CD4-positive, CD25-positive, alpha-beta regulatory T cell (primary cell): ENCODE measurements around the gene TBC1D22A. TPM values are rescaled to one million over a fixed set of nuclear protein-coding genes. Genes with fewer than 3 reads are reported as not detected.

Experiments used
- ATAC-seq, 2 donors: fragments of 150-1000 bp; cut with Tn5 transposase; one replicate each; pipeline ENCODE4 v1.10.0; 2021; ENCODE audit warnings: low read depth in 2 of 2, moderate number of reproducible peaks in 2 of 2, moderate library complexity in 1 of 2
- DNase-seq, 3 donors: peaks; one replicate each; pipeline versions ENCODE4 v3.0.0 to v3.0.0-alpha.2; 2012 to 2022; ENCODE audit warnings: mixed read lengths in 1 of 3
- H3K27ac ChIP-seq: one replicate; pipeline ENCODE4 v1.7.0; 2013; ENCODE audit warnings: mild to moderate bottlenecking, low read length; ENCODE audit not compliant: insufficient read depth, poor library complexity, severe bottlenecking
- H3K27me3 ChIP-seq: one replicate; pipeline ENCODE4 v1.7.0; 2013; ENCODE audit warnings: low read length; ENCODE audit not compliant: control insufficient read depth, insufficient read depth
- H3K36me3 ChIP-seq: one replicate; pipeline ENCODE4 v1.7.0; 2013; ENCODE audit warnings: mild to moderate bottlenecking, low read length, moderate library complexity; ENCODE audit not compliant: control insufficient read depth, insufficient read depth
- H3K4me1 ChIP-seq: 2 replicates; pipeline ENCODE4 v1.7.0; 2013; ENCODE audit warnings: mild to moderate bottlenecking, low read length; ENCODE audit not compliant: insufficient read depth, control insufficient read depth, poor library complexity, severe bottlenecking
- H3K4me3 ChIP-seq: one replicate; pipeline ENCODE4 v1.7.0; 2013; ENCODE audit warnings: low read depth, mild to moderate bottlenecking, low read length, moderate library complexity
- H3K9me3 ChIP-seq, 2 experiments: 1 replicate in 1 of 2; 2 replicates in 1 of 2; pipeline ENCODE4 v1.7.0; 2013; ENCODE audit warnings: low read length in 2 of 2, mild to moderate bottlenecking in 1 of 2, moderate library complexity in 1 of 2; ENCODE audit not compliant: control insufficient read depth in 2 of 2
- H3K27ac Mint-ChIP-seq, 3 donors: one replicate each; pipeline ENCODE4 v1.8.0; 2020 to 2022; ENCODE audit warnings: mild to moderate bottlenecking in 3 of 3, mixed read lengths in 3 of 3, moderate library complexity in 2 of 3
- H3K27me3 Mint-ChIP-seq: one replicate; pipeline ENCODE4 v1.8.0; 2022; ENCODE audit warnings: mild to moderate bottlenecking, mixed read lengths
- H3K36me3 Mint-ChIP-seq: one replicate; pipeline ENCODE4 v1.8.0; 2020; ENCODE audit warnings: mixed read lengths
- H3K4me1 Mint-ChIP-seq, 4 donors: one replicate each; pipeline ENCODE4 v1.8.0; 2020 to 2022; ENCODE audit warnings: mixed read lengths in 4 of 4, mild to moderate bottlenecking in 1 of 4
- H3K4me3 Mint-ChIP-seq, 4 donors: one replicate each; pipeline ENCODE4 v1.8.0; 2020 to 2022; ENCODE audit warnings: mild to moderate bottlenecking in 4 of 4, mixed read lengths in 4 of 4, moderate library complexity in 3 of 4
- H3K9me3 Mint-ChIP-seq, 7 donors: one replicate each; pipeline ENCODE4 v1.8.0; 2020 to 2022; ENCODE audit warnings: mixed read lengths in 7 of 7, mild to moderate bottlenecking in 3 of 7, moderate library complexity in 2 of 7
- polyA plus RNA-seq, 4 donors: library from polyadenylated mRNA; unstranded; fragments of 300-500 nt; fragmentation: Illumina TruSeq; gene quantifications; one replicate each; pipeline ENCODE4 v1.2.3, GENCODE V29; 2021
- total RNA-seq: library from RNA; stranded (reverse); gene quantifications from one replicate; pipeline ENCODE4 v1.2.3, GENCODE V29; 2022

The TBC1D22A gene
- total and polyA plus RNA-seq, 5 donors from 2014 or later = 19.8 to 42.5 (median 24.3) TPM

DNA sequence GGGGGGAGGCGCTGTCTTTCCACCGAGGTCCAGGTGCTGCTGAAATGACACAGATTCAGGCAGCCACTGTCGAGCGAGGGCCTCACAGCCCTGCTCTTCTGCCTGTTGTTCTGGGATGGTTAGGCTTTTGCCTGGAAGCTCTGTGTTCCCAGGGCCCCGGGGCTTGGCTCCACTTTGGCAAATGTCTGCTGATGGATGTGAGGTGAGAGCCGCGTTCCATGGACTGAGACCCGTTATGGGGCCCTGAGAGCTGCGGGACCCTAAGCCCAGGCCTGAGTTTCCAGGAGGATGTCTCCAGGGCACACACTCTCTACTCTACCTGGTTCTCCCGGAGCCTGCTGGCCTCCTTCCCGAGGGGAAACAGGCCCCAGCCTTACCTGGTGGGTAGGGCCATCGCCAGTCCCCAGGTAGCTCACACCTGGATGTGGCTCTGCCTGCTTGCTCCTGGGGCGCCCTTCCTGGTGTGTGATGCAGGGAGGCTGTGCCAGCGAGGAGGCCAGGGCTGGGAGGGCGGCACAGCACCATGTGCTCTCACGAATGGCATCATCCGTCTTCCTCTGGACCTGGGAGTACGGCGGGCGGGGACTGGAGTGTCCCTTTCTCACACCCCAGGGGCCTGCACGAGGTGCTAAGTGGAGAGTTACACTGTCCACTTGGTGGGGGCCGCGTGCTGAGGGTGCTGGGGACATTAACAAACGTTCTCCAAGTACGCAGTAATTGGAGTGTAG is 435.5 kb downstream of the TBC1D22A start:
- Mint-ChIP-seq H3K4me3 (no peak overlapping the region), H3K36me3 (no peaks in the 10 kb centered on the region), H3K9me3 (no peaks in the 10 kb centered on the region)

DNA sequence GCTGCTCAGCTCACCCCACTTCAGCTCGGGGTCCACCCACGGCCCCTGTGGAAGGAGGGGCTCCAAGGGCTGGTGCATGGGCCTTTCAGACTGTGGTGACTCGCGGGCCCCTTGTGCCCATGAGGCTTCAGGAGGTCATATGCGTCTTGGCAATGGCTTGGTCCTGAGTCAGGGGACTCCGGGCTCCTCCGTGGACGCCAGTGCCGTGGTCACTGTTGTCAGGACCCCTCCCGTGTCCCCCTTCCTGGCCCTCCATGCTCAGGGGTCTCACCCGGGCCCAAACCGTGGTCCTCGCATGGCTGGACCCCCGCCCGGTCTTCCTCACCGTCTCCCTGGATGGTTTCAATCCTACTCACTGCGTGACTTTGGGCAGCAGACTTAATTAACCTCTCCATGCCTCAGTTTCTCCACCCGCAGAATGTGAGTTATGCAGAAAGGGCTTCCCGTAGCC is 436.4 kb downstream of the TBC1D22A start:
- Histone ChIP-seq H3K27ac (no peak overlapping the region), H3K27me3 (no peaks in the 10 kb centered on the region), H3K4me3 (no peak overlapping the region), H3K36me3 (no peaks in the 10 kb centered on the region), H3K4me1 (no peaks in the 10 kb centered on the region), H3K9me3 (no peaks in the 10 kb centered on the region)
- Mint-ChIP-seq H3K27me3 (no peaks in the 10 kb centered on the region), H3K9me3 (no peaks in the 10 kb centered on the region), H3K4me1 (peaks cover 0 to 2% (median 0%) of the 10 kb centered on the region in 4 donors), H3K4me3 (no peak overlapping the region), H3K36me3 (no peaks in the 10 kb centered on the region), H3K27ac (peak overlapping the region in 1 of 3 donors; percentile 57)
- ATAC-seq (no peak), DNase-seq (no peak)

More for the DNA sequence above, 435.5 kb downstream of the TBC1D22A start:
- H3K27me3 Mint-ChIP-seq = no peaks in the 10 kb centered on the region
- Histone ChIP-seq H3K9me3 (no peaks in the 10 kb centered on the region), H3K36me3 (no peaks in the 10 kb centered on the region), H3K27ac (no peak overlapping the region), H3K4me1 (no peaks in the 10 kb centered on the region), H3K27me3 (no peaks in the 10 kb centered on the region), H3K4me3 (no peak overlapping the region)
- no peak for DNase-seq
- no peak for ATAC-seq
- H3K4me1 Mint-ChIP-seq = peaks cover 0 to 2% (median 0%) of the 10 kb centered on the region in 4 donors
- no peak overlapping the region for H3K27ac Mint-ChIP-seq

DNA sequence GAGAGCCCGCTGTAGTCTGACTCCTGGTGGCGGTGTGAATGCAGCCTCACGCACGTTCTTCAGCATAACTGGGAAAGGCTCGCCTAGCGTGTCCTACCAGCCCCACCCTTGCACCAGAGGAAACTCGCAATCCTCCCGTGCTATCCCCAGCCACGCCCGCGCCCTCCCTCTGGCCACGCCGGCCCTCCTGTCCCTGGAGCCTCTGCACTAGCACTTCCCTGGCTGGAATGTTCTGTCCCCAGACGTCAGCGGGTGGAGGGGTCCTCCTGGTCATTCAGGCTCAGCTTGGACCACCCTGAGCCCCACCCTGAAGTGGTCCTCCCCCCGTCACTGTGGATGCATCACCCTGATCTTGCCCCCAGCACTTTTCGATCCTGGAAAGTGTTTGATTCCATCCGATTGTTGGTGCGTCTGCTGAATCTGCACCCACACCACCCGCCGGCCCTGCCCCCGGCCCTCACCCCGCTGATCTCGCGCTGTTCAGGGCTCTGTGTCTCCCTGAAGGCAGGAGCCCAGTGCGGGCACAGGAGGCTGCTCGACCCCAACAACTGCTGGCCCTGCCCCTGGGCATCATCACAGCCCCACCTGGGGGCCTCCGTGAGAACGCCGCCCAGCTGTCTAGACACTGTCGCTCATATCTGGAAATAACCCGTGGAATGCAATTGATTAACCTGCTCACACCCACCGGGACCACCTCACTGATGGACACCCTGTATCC is 437.0 kb downstream of the TBC1D22A start:
- Histone ChIP-seq H3K27me3 (no peaks in the 10 kb centered on the region), H3K4me1 (no peaks in the 10 kb centered on the region), H3K9me3 (no peaks in the 10 kb centered on the region), H3K4me3 (no peak overlapping the region), H3K36me3 (no peaks in the 10 kb centered on the region), H3K27ac (no peak overlapping the region)
- DNase-seq (no peak), ATAC-seq (no peak)
- Mint-ChIP-seq H3K4me3 (no peak overlapping the region), H3K36me3 (no peaks in the 10 kb centered on the region), H3K27me3 (no peaks in the 10 kb centered on the region), H3K4me1 (peaks cover 0 to 2% (median 0%) of the 10 kb centered on the region in 4 donors), H3K27ac (no peak overlapping the region), H3K9me3 (no peaks in the 10 kb centered on the region)

DNA sequence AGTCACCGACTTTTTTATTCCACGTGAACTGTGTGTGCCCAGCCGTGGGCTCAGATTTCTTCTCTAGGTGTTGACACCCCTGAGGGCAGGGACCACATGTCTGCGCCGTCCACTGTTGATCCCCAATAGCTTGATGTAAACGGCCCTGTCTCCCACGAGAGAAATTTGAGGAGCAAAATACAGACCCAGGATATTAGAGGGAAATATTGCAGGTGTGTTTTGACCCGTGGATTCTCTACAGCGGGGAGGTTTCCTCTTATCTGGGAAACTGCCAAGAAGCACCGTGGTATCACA is 437.5 kb downstream of the TBC1D22A start:
- Histone ChIP-seq H3K36me3 (no peaks in the 10 kb centered on the region), H3K4me3 (no peak overlapping the region), H3K27ac (no peak overlapping the region), H3K9me3 (no peaks in the 10 kb centered on the region), H3K27me3 (no peaks in the 10 kb centered on the region), H3K4me1 (no peaks in the 10 kb centered on the region)
- DNase-seq (no peak), ATAC-seq (no peak)
- no peaks in the 10 kb centered on the region for H3K36me3 Mint-ChIP-seq
- H3K27me3 Mint-ChIP-seq = no peaks in the 10 kb centered on the region
- H3K27ac Mint-ChIP-seq = no peak overlapping the region
- no peaks in the 10 kb centered on the region for H3K9me3 Mint-ChIP-seq
- no peak overlapping the region for H3K4me3 Mint-ChIP-seq
- H3K4me1 Mint-ChIP-seq = peaks cover 0 to 2% (median 0%) of the 10 kb centered on the region in 4 donors

DNA sequence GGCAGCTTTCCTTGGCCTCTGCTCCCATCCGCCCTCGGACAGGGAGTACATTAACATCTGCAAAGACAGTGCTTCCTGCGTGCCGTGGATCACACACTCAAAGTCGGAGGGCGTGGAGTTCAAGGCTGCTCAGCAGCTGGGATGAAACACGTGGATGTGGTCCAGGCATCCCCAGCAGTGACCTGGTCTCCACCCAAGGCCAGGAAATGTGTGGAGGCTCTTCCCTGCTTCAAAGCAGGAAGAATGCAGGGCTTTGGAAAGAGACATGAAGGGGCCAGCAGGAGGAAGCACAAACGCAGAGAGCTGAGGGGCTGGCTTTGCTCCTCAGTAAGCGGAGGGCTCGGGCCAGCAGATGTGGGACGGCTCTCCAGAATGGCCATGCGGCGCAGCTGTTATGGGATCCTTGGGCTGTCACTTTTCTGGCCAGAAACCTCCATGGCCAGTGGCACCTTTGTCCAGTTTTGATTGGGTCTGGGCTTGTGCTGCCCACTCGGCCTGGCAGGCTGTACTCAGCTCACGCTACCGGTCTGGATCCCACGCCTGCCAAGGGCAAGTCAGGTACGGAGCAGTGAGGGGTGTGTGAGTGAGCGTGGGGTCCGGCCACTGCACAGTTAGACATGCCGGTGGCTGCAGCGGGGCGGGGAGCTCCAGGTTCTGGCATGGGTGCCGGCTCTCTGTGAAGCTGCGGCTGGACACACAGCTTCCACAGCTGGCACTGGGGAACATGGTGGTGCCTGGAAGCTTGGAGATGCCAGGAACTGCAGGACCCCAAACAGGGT is 438.0 kb downstream of the TBC1D22A start:
- Histone ChIP-seq H3K36me3 (no peaks in the 10 kb centered on the region), H3K4me3 (no peak overlapping the region), H3K9me3 (no peaks in the 10 kb centered on the region), H3K4me1 (no peaks in the 10 kb centered on the region), H3K27ac (no peak overlapping the region), H3K27me3 (no peaks in the 10 kb centered on the region)
- peaks cover 0 to 2% (median 0%) of the 10 kb centered on the region in 4 donors for H3K4me1 Mint-ChIP-seq
- ATAC-seq (no peak), DNase-seq (no peak)
- H3K9me3 Mint-ChIP-seq = no peaks in the 10 kb centered on the region
- H3K27ac Mint-ChIP-seq = no peak overlapping the region
- H3K27me3 Mint-ChIP-seq = no peaks in the 10 kb centered on the region
- H3K4me3 Mint-ChIP-seq = no peak overlapping the region
- H3K36me3 Mint-ChIP-seq = no peaks in the 10 kb centered on the region

DNA sequence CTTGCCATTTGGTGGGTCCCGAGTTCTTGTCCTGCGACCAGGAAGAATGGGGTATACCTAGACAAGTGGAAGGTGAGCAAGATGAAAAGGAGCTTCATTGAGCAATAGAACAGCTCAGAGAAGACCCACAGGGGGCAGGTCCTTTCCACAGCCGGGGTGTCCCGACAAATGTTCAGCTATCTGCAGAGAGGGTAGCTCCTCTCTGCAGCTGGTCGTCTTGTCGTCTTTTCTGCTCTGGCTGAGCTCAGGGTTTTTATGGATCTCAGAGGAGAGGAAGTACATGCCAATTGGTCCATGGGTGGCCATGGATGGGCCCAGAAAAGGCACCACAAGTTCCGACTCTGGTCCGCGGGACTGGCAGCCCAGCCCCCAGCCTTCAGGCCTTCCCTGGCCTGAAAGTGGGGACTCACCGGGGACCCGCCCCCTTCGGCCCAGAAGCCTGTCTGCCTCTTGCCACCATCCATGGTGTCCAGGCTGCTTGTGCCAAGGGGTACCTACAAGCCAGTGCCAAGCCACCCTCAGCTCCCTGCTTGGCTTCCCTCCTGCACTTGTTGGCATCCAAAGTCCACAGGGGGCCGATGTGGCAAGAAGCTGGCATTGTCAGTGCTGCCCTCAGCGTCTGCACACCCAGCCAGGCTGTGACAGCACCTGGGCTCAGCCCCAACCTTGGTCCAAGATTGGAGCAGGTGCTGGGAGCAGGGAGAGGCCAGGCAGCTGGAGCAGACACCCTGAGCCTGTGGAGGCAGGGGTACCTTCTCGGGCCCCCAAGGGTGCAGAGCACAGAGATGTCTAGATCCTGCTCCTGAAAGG is 438.9 kb downstream of the TBC1D22A start:
- no peak for ATAC-seq
- Histone ChIP-seq H3K4me1 (no peaks in the 10 kb centered on the region), H3K9me3 (no peaks in the 10 kb centered on the region), H3K36me3 (no peaks in the 10 kb centered on the region), H3K4me3 (no peak overlapping the region), H3K27ac (no peak overlapping the region), H3K27me3 (no peaks in the 10 kb centered on the region)
- no peak for DNase-seq
- Mint-ChIP-seq H3K9me3 (no peaks in the 10 kb centered on the region), H3K27me3 (no peaks in the 10 kb centered on the region), H3K4me3 (no peak overlapping the region), H3K36me3 (no peaks in the 10 kb centered on the region), H3K4me1 (peaks cover 0 to 2% (median 0%) of the 10 kb centered on the region in 4 donors), H3K27ac (no peak overlapping the region)

DNA sequence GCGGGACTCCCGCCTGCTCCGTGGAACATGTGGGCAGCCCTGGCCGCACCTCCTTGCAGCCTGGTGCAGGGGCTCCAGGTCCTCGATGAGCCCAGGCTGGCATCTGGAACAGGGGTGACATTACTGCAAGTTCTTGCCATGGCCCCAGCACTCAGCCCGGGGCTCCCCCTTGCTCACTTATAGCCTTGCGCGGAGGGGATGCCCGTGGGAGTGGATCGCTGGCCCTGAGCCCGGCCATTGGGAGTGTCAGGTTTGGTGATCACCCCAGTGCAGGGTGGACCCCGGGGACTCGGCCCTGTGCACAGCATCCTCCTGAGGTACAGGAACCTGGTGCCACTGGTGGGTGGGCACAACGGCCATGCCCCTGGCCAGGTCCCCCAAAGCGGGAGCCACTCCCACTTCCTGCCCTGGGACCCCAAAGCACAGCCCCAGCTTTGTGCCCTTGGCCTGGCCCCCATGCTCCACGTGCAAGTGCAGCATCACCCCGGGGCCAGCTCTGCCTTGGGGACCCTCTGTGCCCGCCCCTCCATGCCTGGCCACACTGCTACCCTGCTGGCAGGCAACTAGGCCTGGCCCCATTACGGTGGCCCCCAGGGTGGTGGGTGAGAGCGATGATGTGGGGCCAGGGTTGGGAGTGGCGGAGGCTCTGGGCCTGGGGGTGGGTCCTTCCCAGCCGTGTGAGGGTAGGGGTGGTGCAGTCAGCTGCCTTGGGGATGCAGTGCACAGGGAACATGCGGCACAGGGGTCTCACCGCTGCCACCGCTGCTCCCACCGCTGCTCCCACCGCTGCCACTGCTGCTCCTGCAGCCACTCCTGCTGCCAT is 439.8 kb downstream of the TBC1D22A start:
- H3K4me1 Mint-ChIP-seq = peaks cover 0 to 2% (median 0%) of the 10 kb centered on the region in 4 donors
- Histone ChIP-seq H3K27me3 (no peaks in the 10 kb centered on the region), H3K9me3 (no peaks in the 10 kb centered on the region), H3K27ac (no peak overlapping the region), H3K4me1 (no peaks in the 10 kb centered on the region), H3K4me3 (no peak overlapping the region), H3K36me3 (no peaks in the 10 kb centered on the region)
- H3K9me3 Mint-ChIP-seq = no peaks in the 10 kb centered on the region
- H3K27me3 Mint-ChIP-seq = no peaks in the 10 kb centered on the region
- DNase-seq = no peak
- H3K36me3 Mint-ChIP-seq = no peaks in the 10 kb centered on the region
- no peak for ATAC-seq
- no peak overlapping the region for H3K4me3 Mint-ChIP-seq
- H3K27ac Mint-ChIP-seq = no peak overlapping the region
